CD14-positive monocyte (primary cell): Measurements from ENCODE around the gene MND1. TPM values are rescaled to one million over a fixed set of nuclear protein-coding genes. Genes with fewer than 3 reads are reported as not detected.

Experiments
- DNase-seq, 3 donors: peaks; one replicate each; pipeline ENCODE4 v3.0.0-alpha.2; 2011 to 2022
- H2AFZ ChIP-seq: 2 replicates; pipeline ENCODE4 v1.6.0; 2012; ENCODE audit warnings: mild to moderate bottlenecking, low read depth, low read length, inconsistent platforms; ENCODE audit not compliant: insufficient read depth, poor library complexity, severe bottlenecking
- H3K27ac ChIP-seq, 2 donors: 1 replicate in 1 of 2; 2 replicates in 1 of 2; pipeline ENCODE4 v1.5.1; 2012 to 2013; ENCODE audit warnings: low read length in 2 of 2, control low read depth in 1 of 2, inconsistent platforms in 1 of 2, low read depth in 1 of 2, mild to moderate bottlenecking in 1 of 2
- H3K27me3 ChIP-seq, 2 donors: one replicate each; pipeline versions ENCODE4 v1.6.0 to v1.6.1; 2011 to 2013; ENCODE audit warnings: low read length in 2 of 2; ENCODE audit not compliant: control insufficient read depth in 2 of 2, insufficient read depth in 2 of 2
- H3K36me3 ChIP-seq, 2 donors: replicated peaks in 1 of 2; 1 replicate in 1 of 2; 2 replicates in 1 of 2; pipeline versions ENCODE4 v1.5.1 to v1.6.1; 2012 to 2013; ENCODE audit warnings: low read length in 2 of 2, control low read depth in 1 of 2, inconsistent platforms in 1 of 2, mild to moderate bottlenecking in 1 of 2; ENCODE audit not compliant: insufficient read depth in 2 of 2, control insufficient read depth in 1 of 2
- H3K4me1 ChIP-seq, 2 donors: 1 replicate in 1 of 2; 2 replicates in 1 of 2; pipeline versions ENCODE4 v1.5.1 to v1.6.1; 2012 to 2013; ENCODE audit warnings: low read length in 2 of 2, control low read depth in 1 of 2, inconsistent platforms in 1 of 2, mild to moderate bottlenecking in 1 of 2, moderate library complexity in 1 of 2; ENCODE audit not compliant: insufficient read depth in 2 of 2, control insufficient read depth in 1 of 2
- H3K4me2 ChIP-seq: replicated peaks from 2 replicates; pipeline ENCODE3; 2012; ENCODE audit warnings: low read length, moderate library complexity, mild to moderate bottlenecking; ENCODE audit not compliant: poor library complexity, severe bottlenecking; ENCODE audit errors: extremely low read depth
- H3K4me3 ChIP-seq, 3 experiments: fragments of 200-600 bp in 1 of 3; sonication (generic) in 1 of 3; replicated peaks in 1 of 3; 1 replicate in 2 of 3; 2 replicates in 1 of 3; pipeline ENCODE4 v1.5.1; 2011 to 2013; ENCODE audit warnings: low read length in 3 of 3, mild to moderate bottlenecking in 3 of 3, control low read depth in 2 of 3, low read depth in 2 of 3, inconsistent platforms in 1 of 3, moderate library complexity in 1 of 3
- H3K79me2 ChIP-seq: 2 replicates; pipeline ENCODE4 v1.6.0; 2012; ENCODE audit warnings: mild to moderate bottlenecking, control low read depth, inconsistent platforms, low read length, moderate library complexity; ENCODE audit not compliant: insufficient read depth
- H3K9ac ChIP-seq: 2 replicates; pipeline ENCODE4 v1.6.0; 2017; ENCODE audit warnings: low read length, mild to moderate bottlenecking; ENCODE audit not compliant: insufficient read depth, poor library complexity, severe bottlenecking
- H3K9me3 ChIP-seq, 2 donors: replicated peaks in 1 of 2; 1 replicate in 1 of 2; 2 replicates in 1 of 2; pipeline versions ENCODE4 v1.5.1 to v1.6.1; 2012 to 2013; ENCODE audit warnings: low read length in 2 of 2, control low read depth in 1 of 2; ENCODE audit not compliant: control insufficient read depth in 1 of 2, insufficient read depth in 1 of 2
- H4K20me1 ChIP-seq: 2 replicates; pipeline ENCODE4 v1.6.0; 2012; ENCODE audit warnings: mild to moderate bottlenecking, low read length, control low read depth, moderate library complexity; ENCODE audit not compliant: insufficient read depth
- H3K27ac Mint-ChIP-seq, 7 donors: one replicate each; pipeline ENCODE4 v1.8.0; 2020; ENCODE audit warnings: mild to moderate bottlenecking in 7 of 7, mixed read lengths in 7 of 7, moderate library complexity in 6 of 7, inconsistent platforms in 2 of 7
- H3K27me3 Mint-ChIP-seq, 3 donors: one replicate each; pipeline ENCODE4 v1.8.0; 2021 to 2022; ENCODE audit warnings: low read depth in 3 of 3, mild to moderate bottlenecking in 3 of 3, mixed read lengths in 3 of 3, moderate library complexity in 3 of 3, inconsistent platforms in 1 of 3
- H3K36me3 Mint-ChIP-seq, 2 donors: one replicate each; pipeline ENCODE4 v1.8.0; 2020; ENCODE audit warnings: mixed read lengths in 2 of 2, inconsistent platforms in 1 of 2, mild to moderate bottlenecking in 1 of 2
- H3K4me1 Mint-ChIP-seq: one replicate; pipeline ENCODE4 v1.8.0; 2020; ENCODE audit warnings: mild to moderate bottlenecking, mixed read lengths
- H3K4me3 Mint-ChIP-seq, 2 donors: one replicate each; pipeline ENCODE4 v1.8.0; 2020; ENCODE audit warnings: mild to moderate bottlenecking in 2 of 2, mixed read lengths in 2 of 2, moderate library complexity in 1 of 2
- H3K9me3 Mint-ChIP-seq, 7 donors: one replicate each; pipeline ENCODE4 v1.8.0; 2020 to 2022; ENCODE audit warnings: mixed read lengths in 7 of 7, mild to moderate bottlenecking in 6 of 7, moderate library complexity in 6 of 7, inconsistent platforms in 2 of 7
- WGBS: methylation state at CpG from one replicate; pipeline ENCODE4 v1.1.5; 2013; ENCODE audit warnings: missing lambda C conversion rate; ENCODE audit not compliant: insufficient coverage; 5-methylcytosine and 5-hydroxymethylcytosine counted together
- intact Hi-C, 2 donors: fragments of 100-400 bp; cut with micrococcal nuclease; formaldehyde crosslinking; loops; one replicate each; pipeline versions ENCODE4 v1.15.0 to v1.15.1; 2023
- polyA plus RNA-seq, 3 donors: library from polyadenylated mRNA; depleted of rRNA in 1 of 3; unstranded in 2 of 3; stranded (reverse) in 1 of 3; fragments of 300-500 nt in 2 of 3; fragments of >200 nt in 1 of 3; fragmentation: Illumina TruSeq in 2 of 3; gene quantifications; 1 replicate in 2 of 3; 2 replicates in 1 of 3; pipeline ENCODE4 v1.2.3, GENCODE V29; 2012 to 2021
- TF ChIP-seq, protein P1 (sequence below): fragments of 200-600 bp; IDR thresholded peaks from one replicate; pipeline ENCODE4 v1.8.0; 2022; ENCODE audit warnings: antibody characterized with exemption, mild to moderate bottlenecking

The MND1 gene
- polyA plus RNA-seq, 3 donors: not detected

DNA sequence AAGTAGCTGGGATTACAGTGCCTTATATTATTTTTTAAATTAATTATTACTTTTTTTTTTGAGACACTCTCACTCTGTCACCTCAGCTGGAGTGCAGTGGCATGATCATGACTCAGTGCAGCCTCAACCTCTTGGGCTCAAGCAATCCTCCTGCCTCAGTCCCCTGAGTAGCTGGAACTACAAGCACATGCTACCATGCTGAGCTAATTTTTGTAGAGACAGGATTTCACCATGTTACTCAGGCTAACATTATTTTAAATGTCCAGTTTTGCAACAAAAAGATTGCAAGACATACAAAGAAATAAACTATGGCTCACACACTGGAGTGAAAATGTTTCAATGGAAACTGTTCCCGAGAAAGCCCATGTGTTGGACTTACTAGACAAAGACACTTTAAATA is 59.2 kb downstream of the MND1 start:
- Mint-ChIP-seq H3K27me3 (no peaks in the 10 kb centered on the region), H3K36me3 (peaks cover 3 to 39% of the 10 kb centered on the region in 2 donors), H3K4me1 (no peaks in the 10 kb centered on the region), H3K27ac (no peak overlapping the region), H3K4me3 (no peak overlapping the region), H3K9me3 (peaks cover 0 to 8% (median 5%) of the 10 kb centered on the region in 7 donors)
- H3K27me3 ChIP-seq: no peaks in the 10 kb centered on the region
- H3K79me2 ChIP-seq: no peaks in the 10 kb centered on the region
- H3K9me3 ChIP-seq: no peaks in the 10 kb centered on the region
- DNase-seq: no peak
- no peak overlapping the region for H3K9ac ChIP-seq
- H3K36me3 ChIP-seq: peaks cover 0 to 12% of the 10 kb centered on the region in 2 donors
- no peak overlapping the region for H3K4me2 ChIP-seq
- H3K4me1 ChIP-seq: no peaks in the 10 kb centered on the region
- no peak overlapping the region for H3K4me3 ChIP-seq
- no peaks in the 10 kb centered on the region for H4K20me1 ChIP-seq
- TF ChIP-seq, protein P1, sequence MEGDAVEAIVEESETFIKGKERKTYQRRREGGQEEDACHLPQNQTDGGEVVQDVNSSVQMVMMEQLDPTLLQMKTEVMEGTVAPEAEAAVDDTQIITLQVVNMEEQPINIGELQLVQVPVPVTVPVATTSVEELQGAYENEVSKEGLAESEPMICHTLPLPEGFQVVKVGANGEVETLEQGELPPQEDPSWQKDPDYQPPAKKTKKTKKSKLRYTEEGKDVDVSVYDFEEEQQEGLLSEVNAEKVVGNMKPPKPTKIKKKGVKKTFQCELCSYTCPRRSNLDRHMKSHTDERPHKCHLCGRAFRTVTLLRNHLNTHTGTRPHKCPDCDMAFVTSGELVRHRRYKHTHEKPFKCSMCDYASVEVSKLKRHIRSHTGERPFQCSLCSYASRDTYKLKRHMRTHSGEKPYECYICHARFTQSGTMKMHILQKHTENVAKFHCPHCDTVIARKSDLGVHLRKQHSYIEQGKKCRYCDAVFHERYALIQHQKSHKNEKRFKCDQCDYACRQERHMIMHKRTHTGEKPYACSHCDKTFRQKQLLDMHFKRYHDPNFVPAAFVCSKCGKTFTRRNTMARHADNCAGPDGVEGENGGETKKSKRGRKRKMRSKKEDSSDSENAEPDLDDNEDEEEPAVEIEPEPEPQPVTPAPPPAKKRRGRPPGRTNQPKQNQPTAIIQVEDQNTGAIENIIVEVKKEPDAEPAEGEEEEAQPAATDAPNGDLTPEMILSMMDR: no peak
- no peak overlapping the region for H3K27ac ChIP-seq
- intact Hi-C loops: no loop called here
- no CpG with 5 or more reads among the region's 1 CpG for WGBS
- H2AFZ ChIP-seq: no peak overlapping the region

DNA sequence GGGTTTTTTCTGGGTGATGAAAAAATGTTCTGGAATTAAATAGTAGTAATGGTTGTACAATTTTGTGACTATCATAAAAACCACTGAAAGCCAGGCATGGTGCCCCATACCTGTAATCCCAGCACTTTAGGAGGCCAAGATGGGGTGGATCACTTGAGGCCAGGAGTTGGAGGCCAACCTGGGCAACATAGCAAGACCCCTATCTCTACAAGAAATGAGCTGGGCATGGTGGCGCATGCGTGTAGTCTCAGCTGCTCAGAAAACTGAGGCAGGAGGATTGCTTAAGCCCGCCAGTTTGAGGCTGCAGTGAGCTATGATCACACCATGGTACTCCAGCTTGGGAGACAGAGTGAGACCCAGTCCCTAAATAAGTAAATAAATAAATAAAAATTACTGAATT is 63.4 kb downstream of the MND1 start:
- no peaks in the 10 kb centered on the region for H3K79me2 ChIP-seq
- no peaks in the 10 kb centered on the region for H3K27me3 Mint-ChIP-seq
- no peaks in the 10 kb centered on the region for H3K9me3 ChIP-seq
- peaks cover 0 to 4% of the 10 kb centered on the region in 2 donors for H3K36me3 ChIP-seq
- no peak overlapping the region for H3K4me3 Mint-ChIP-seq
- no peak overlapping the region for H3K4me2 ChIP-seq
- H3K4me1 ChIP-seq: no peaks in the 10 kb centered on the region
- DNase-seq: no peak
- no peaks in the 10 kb centered on the region for H3K27me3 ChIP-seq
- TF ChIP-seq, protein P1: no peak
- no peak overlapping the region for H3K27ac Mint-ChIP-seq
- H3K27ac ChIP-seq: no peak overlapping the region
- 100% methylated on average over 2 of the region's 3 CpGs for WGBS
- no peak overlapping the region for H2AFZ ChIP-seq
- H3K36me3 Mint-ChIP-seq: peaks cover 4 to 32% of the 10 kb centered on the region in 2 donors
- intact Hi-C loops: no loop called here
- H3K9ac ChIP-seq: no peak overlapping the region
- no peak overlapping the region for H3K4me3 ChIP-seq
- no peaks in the 10 kb centered on the region for H4K20me1 ChIP-seq
- peaks cover 0 to 8% (median 3%) of the 10 kb centered on the region in 7 donors for H3K9me3 Mint-ChIP-seq
- peaks cover 5% of the 10 kb centered on the region for H3K4me1 Mint-ChIP-seq
